ENCODE results near the gene ARHGAP29. TPM values are rescaled to one million over a fixed set of nuclear protein-coding genes. Genes with fewer than 3 reads are reported as not detected.

Gene ARHGAP29
- total RNA-seq, 4 donors from 2014 or later: 62.3 to 112 (median 88.9) TPM

DNA sequence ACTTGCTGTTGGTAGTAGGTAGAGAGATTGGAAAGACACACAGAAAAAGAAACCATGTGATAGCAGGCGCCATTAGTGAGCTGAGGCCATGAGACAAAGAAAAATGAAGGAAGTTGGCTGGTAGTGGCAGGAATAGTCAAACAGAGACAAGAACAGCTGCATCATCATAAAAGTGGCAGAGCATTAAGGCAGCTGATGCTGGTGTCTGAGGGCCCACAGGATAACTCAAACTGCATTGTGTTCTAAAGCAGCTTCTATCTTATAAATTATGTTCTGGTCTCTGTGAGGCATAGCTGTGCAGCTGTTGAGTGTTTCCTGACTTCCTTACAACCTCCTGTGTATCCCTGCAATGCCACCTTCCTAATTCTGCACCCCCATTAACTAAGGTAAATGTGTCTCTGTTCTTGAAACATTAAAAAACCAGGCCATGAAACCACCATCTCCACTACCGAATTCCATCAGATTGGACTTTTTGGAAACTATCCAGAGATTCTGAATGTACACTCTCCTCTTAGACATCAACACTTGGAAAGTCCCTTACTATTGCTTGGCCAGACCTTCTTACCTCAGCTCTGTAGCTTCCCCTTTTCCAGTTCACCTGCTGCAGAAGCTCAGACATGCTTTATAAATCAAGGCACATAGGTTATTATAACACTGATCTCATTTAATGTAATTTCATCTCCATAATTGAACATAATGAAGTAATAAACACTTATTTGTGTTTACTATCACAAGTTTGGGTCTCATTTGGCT, 23.4 kb upstream of the ARHGAP29 start:
- TF ChIP-seq, protein P1, sequence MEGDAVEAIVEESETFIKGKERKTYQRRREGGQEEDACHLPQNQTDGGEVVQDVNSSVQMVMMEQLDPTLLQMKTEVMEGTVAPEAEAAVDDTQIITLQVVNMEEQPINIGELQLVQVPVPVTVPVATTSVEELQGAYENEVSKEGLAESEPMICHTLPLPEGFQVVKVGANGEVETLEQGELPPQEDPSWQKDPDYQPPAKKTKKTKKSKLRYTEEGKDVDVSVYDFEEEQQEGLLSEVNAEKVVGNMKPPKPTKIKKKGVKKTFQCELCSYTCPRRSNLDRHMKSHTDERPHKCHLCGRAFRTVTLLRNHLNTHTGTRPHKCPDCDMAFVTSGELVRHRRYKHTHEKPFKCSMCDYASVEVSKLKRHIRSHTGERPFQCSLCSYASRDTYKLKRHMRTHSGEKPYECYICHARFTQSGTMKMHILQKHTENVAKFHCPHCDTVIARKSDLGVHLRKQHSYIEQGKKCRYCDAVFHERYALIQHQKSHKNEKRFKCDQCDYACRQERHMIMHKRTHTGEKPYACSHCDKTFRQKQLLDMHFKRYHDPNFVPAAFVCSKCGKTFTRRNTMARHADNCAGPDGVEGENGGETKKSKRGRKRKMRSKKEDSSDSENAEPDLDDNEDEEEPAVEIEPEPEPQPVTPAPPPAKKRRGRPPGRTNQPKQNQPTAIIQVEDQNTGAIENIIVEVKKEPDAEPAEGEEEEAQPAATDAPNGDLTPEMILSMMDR (IDR thresholded peaks at IDR 0.05; ENCODE audit: low read depth): no peak

DNA sequence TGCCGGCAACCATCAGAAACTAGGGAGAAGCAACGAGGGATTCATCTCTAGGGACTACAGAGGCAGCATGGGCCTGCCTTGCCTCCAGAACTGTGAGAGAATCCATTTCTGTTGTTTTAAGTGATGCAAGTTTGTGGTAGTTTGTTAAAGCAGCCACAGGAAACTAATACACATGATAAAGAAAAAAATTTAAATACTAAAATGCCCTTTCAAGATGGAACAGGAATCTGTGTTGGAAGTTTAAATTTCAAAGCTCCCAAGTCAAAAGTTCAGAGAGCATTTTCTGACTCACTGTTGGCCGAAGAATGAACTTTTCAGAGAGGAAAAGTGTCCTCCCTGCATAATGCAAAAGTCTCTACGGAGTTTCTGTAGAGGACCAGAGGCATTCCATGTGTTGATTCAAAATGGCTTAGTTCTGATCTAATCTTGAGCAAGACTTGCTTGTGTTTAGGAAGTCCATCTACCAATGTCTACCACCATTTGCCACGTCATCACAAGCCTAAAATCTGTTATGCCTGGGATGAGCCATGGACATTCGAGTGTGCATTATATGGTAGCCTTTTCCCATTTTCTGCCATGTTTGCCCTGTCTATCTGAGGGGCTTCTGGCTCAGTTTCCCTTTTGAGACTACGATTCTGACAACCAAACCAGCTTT, 22.4 kb upstream of the ARHGAP29 start:
- TF ChIP-seq, protein P1 (IDR thresholded peaks at IDR 0.05; ENCODE audit: low read depth): no peak

DNA sequence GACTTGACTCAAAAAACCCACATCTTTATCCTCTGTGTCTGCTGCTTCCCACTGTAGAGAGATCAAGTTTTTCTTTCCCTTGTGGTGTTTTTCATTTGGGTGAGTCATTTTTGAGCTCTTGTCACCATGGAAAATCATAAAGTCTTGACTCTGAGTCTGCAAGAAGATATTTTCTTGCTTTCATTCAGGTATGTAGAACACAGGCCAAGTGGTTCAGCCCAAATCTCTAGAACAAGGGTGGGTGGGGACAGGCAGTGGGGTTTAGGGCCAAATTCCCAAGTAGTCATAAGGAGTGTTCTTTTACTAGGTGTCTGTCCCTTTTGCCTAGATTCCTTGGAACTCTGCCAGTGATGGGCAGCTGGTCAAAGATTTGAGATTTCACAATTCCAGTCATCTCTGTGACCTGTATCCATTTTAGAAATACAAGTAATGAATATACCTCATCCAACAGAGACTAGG, 21.5 kb upstream of the ARHGAP29 start:
- TF ChIP-seq, protein P1 (IDR thresholded peaks at IDR 0.05; ENCODE audit: low read depth): no peak

DNA sequence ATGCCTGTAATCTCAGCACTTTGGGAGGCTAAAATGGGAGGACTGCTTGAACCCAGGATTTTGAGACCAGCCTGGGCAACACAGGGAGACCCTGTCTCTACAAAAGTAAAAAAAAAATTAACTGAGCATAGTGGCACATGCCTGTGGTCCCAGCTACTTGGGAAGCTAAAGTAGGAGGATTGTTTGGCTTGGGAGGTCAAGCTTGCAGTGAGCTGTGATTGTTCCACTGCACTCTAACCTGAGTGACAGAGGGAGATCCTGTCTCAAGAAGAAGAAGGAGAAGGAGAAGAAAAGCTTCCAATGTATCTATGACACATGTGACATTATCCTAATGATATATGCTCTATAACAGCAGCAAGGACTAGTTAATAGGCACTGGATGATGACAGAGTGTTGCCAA, 20.1 kb upstream of the ARHGAP29 start:
- TF ChIP-seq, protein P1 (IDR thresholded peaks at IDR 0.05; ENCODE audit: low read depth): no peak

DNA sequence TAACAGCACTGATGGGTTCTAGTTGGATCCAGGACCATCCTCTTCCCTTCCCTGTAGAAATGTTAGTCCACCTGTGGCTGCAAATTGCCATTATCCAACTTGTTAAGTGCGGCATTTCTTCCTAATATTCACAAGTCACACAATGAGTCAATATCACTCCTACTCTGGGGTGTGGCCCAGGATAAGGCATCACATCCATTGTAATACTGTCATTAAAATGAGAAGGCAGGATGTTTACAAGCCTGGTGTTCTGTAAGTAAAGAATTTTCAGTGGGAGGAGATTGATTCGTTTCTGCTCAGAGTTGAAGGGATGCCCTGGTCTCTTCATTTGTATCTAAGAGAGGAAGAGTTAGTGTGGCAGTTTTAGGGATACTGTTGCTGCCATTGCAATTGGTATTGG, 18.1 kb upstream of the ARHGAP29 start:
- TF ChIP-seq, protein P1 (IDR thresholded peaks at IDR 0.05; ENCODE audit: low read depth): no peak

DNA sequence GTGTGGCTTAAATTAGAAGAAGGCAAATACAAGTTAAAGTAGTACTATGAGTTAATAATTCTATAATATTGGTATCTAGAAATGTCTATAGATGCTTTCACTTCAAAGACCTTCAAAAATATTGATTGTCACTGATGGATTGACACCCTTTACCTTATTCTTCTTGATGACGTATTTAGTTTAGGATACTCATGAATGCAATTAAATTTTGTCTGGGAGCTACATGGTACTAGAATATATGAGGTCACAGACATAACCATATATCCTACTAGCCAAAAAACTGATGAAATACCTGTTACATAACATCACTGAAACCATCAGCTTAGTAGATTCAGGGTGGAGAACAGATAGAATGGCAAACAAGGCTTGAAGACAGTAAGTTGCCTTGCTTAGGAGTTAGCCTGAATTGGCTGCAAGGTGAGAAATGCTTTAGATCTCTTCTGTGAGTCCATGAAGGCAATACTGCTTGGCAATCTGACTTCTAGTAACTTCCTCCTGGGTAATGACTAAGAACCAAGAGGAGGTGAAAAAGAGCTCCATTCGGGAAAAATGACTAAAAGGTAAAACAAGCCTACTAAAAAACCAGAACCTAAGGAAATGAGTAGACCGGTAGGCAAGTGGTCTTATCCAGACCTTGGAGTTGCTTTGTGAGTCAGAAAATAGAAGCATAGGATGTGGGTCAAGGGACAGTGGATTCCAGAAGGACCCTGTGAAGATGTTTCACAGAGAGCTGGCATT, 16.9 kb upstream of the ARHGAP29 start:
- TF ChIP-seq, protein P1 (IDR thresholded peaks at IDR 0.05; ENCODE audit: low read depth): no peak
